ENCODE data around the gene TMEM156.
"Not testable (repeated sequence)": the region's sequence is repeated elsewhere in the genome, so short reads cannot be mapped to it uniquely, and the experiment has no call there.

Gene TMEM156

DNA sequence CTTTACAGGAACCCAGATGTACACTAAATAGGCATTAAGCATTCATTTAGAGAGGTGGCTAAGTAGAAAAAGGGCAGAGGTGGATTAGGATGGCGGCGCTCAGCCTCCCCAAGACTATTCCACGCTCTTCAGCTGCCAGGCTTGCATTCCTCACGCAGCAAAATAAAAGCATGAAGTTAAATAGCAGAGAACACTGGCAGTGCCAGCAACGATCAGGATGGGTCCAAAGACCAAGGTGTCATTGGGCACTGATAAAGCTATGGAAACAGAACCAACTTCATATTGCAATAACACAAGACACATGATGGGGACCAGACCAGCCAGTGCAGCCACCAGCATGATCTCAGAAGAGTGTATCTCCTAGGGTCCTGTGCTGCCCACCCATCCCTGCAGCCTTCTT, 42.0 kb downstream of the TMEM156 start:
- Histone ChIP-seq H2BK5ac (ENCODE audit: low read depth, low read length, poor library complexity, severe bottlenecking) (no peak overlapping the region), H3K18ac (ENCODE audit: low read depth in 1 of 2, low read length in 2 of 2) (no peak overlapping the region), H3K23ac (ENCODE audit: low read length in 2 of 2) (no peak overlapping the region), H3K36me3 (ENCODE audit: control insufficient read depth in 1 of 2, insufficient read depth in 2 of 2, low read depth in 1 of 2, low read length in 2 of 2) (no peaks in the 10 kb centered on the region), H4K91ac (ENCODE audit: low read length) (no peak overlapping the region), H3K9ac (ENCODE audit: low read length) (no peak overlapping the region), H3K79me1 (replicated peaks; ENCODE audit: low read length, poor library complexity, severe bottlenecking) (peaks cover 2% of the 10 kb centered on the region), H3K27me3 (ENCODE audit: control insufficient read depth in 1 of 2, insufficient read depth in 1 of 2, low read length in 2 of 2) (no peaks in the 10 kb centered on the region), H2BK120ac (ENCODE audit: low read depth, low read length) (no peak overlapping the region), H2BK12ac (ENCODE audit: low read length in 2 of 2) (no peak overlapping the region), H2AK5ac (ENCODE audit: low read length, severe bottlenecking) (no peak overlapping the region), H2AFZ (ENCODE audit: low read depth, low read length) (no peak overlapping the region), H3K4me1 (ENCODE audit: control insufficient read depth, insufficient read depth, low read depth, low read length) (no peaks in the 10 kb centered on the region), H3K9me3 (ENCODE audit: control insufficient read depth, low read length) (no peaks in the 10 kb centered on the region), H2BK15ac (ENCODE audit: low read depth, poor library complexity, severe bottlenecking) (no peak overlapping the region), H3K4ac (ENCODE audit: low read depth in 1 of 2, low read length in 2 of 2) (peak overlapping the region in 1 of 2 experiments; percentile 64), H3K4me3 (ENCODE audit: insufficient read depth in 1 of 2, low read depth in 1 of 2, low read length in 2 of 2) (no peak overlapping the region), H4K8ac (ENCODE audit: low read length) (no peak overlapping the region), H3K4me2 (ENCODE audit: low read length, poor library complexity, severe bottlenecking) (no peak overlapping the region), H3K27ac (ENCODE audit: low read length, poor library complexity, severe bottlenecking) (no peak overlapping the region), H3K14ac (ENCODE audit: low read length in 2 of 2) (no peak overlapping the region)
- DNase-seq: no peak
- WGBS: 89% methylated on average over 5 of the region's 5 CpGs

DNA sequence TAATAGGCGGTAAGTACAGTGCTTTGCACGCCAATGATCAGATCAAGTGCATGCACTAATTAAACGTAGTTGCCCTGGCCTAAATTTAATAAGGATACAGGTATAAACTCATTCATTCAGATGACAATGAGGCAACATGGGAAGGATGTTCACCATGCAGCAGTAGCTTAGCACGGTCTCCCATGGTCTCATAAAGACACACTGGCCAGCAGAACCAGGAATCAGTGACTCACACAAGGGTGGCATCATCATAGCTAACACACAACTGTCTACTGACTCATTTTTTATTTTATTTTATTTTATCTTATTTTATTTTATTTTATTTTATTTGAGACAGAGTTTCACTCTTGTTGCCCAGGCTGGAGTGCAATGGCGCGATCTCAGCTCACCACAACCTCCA, 42.7 kb downstream of the TMEM156 start:
- 99% methylated on average over 4 of the region's 6 CpGs for WGBS
- Histone ChIP-seq H3K4me2 (ENCODE audit: low read length, poor library complexity, severe bottlenecking) (no peak overlapping the region), H3K79me1 (replicated peaks; ENCODE audit: low read length, poor library complexity, severe bottlenecking) (peaks cover 2% of the 10 kb centered on the region), H3K4me1 (ENCODE audit: control insufficient read depth, insufficient read depth, low read depth, low read length) (no peaks in the 10 kb centered on the region), H2AK5ac (ENCODE audit: low read length, severe bottlenecking) (no peak overlapping the region), H3K4me3 (ENCODE audit: insufficient read depth in 1 of 2, low read depth in 1 of 2, low read length in 2 of 2) (no peak overlapping the region), H2BK120ac (ENCODE audit: low read depth, low read length) (no peak overlapping the region), H3K9me3 (ENCODE audit: control insufficient read depth, low read length) (no peaks in the 10 kb centered on the region), H2BK12ac (ENCODE audit: low read length in 2 of 2) (peak overlapping the region in 1 of 2 experiments; percentile 31), H3K4ac (ENCODE audit: low read depth in 1 of 2, low read length in 2 of 2) (no peak overlapping the region), H4K8ac (ENCODE audit: low read length) (peak overlapping the region; percentile 37), H3K14ac (ENCODE audit: low read length in 2 of 2) (no peak overlapping the region), H3K36me3 (ENCODE audit: control insufficient read depth in 1 of 2, insufficient read depth in 2 of 2, low read depth in 1 of 2, low read length in 2 of 2) (no peaks in the 10 kb centered on the region), H3K18ac (ENCODE audit: low read depth in 1 of 2, low read length in 2 of 2) (peak overlapping the region in 1 of 2 experiments; percentile 12), H3K27me3 (ENCODE audit: control insufficient read depth in 1 of 2, insufficient read depth in 1 of 2, low read length in 2 of 2) (no peaks in the 10 kb centered on the region), H2BK5ac (ENCODE audit: low read depth, low read length, poor library complexity, severe bottlenecking) (no peak overlapping the region), H2BK15ac (ENCODE audit: low read depth, poor library complexity, severe bottlenecking) (no peak overlapping the region), H3K9ac (ENCODE audit: low read length) (no peak overlapping the region), H2AFZ (ENCODE audit: low read depth, low read length) (no peak overlapping the region), H3K27ac (ENCODE audit: low read length, poor library complexity, severe bottlenecking) (no peak overlapping the region), H4K91ac (ENCODE audit: low read length) (no peak overlapping the region), H3K23ac (ENCODE audit: low read length in 2 of 2) (no peak overlapping the region)
- no peak for DNase-seq

DNA sequence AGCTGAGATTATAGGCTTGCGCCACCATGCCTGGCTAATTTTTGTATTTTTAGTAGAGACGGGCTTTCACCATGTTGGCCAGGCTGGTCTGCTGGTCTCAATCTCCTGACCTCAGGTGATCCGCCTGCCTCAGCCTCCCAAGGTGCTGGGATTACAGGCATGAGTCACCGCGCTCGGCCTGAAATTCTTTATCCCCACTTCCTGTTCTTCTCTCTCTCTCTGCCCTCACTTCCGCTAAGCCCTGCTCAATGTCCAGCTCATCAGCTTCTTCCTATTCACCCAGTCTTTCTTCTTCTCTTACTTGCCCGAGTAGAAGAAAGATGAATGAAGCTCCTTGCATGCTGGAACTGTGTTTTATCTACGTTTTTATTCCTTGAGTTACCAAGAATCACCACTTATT, 43.9 kb downstream of the TMEM156 start:
- H2BK120ac ChIP-seq (ENCODE audit: low read depth, low read length); H3K79me1 ChIP-seq (replicated peaks; ENCODE audit: low read length, poor library complexity, severe bottlenecking); H2BK5ac ChIP-seq (ENCODE audit: low read depth, low read length, poor library complexity, severe bottlenecking); H3K9me3 ChIP-seq (ENCODE audit: control insufficient read depth, low read length); H4K91ac ChIP-seq (ENCODE audit: low read length); H4K8ac ChIP-seq (ENCODE audit: low read length); H2BK15ac ChIP-seq (ENCODE audit: low read depth, poor library complexity, severe bottlenecking); H3K23ac ChIP-seq (ENCODE audit: low read length in 2 of 2); H3K18ac ChIP-seq (ENCODE audit: low read depth in 1 of 2, low read length in 2 of 2); H3K4me1 ChIP-seq (ENCODE audit: control insufficient read depth, insufficient read depth, low read depth, low read length); H3K4me2 ChIP-seq (ENCODE audit: low read length, poor library complexity, severe bottlenecking); DNase-seq; H3K27me3 ChIP-seq (ENCODE audit: control insufficient read depth in 1 of 2, insufficient read depth in 1 of 2, low read length in 2 of 2); H3K36me3 ChIP-seq (ENCODE audit: control insufficient read depth in 1 of 2, insufficient read depth in 2 of 2, low read depth in 1 of 2, low read length in 2 of 2); H2AK5ac ChIP-seq (ENCODE audit: low read length, severe bottlenecking); H3K4me3 ChIP-seq (ENCODE audit: insufficient read depth in 1 of 2, low read depth in 1 of 2, low read length in 2 of 2); H2AFZ ChIP-seq (ENCODE audit: low read depth, low read length); H3K4ac ChIP-seq (ENCODE audit: low read depth in 1 of 2, low read length in 2 of 2); H3K27ac ChIP-seq (ENCODE audit: low read length, poor library complexity, severe bottlenecking); H2BK12ac ChIP-seq (ENCODE audit: low read length in 2 of 2); H3K14ac ChIP-seq (ENCODE audit: low read length in 2 of 2); H3K9ac ChIP-seq (ENCODE audit: low read length): not testable (repeated sequence)
- 83% methylated on average over 7 of the region's 9 CpGs for WGBS

DNA sequence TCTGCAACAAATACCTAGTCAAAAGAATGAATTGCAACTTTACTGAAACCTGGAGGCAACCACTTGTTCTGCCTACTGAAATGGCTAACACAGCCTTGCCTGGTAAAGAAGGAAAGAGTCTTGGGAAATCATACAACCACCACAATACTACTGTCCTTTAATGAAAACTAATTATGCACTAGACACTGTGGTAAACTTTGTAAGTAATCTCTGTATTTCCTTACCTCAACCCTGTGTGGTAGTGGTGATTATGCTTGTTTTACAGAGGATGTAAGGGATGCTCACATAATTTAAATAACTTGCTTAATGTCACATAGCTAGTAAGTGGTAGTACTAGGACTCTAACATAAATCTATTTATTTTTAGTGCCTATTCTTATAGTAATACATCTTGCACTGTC, 44.7 kb downstream of the TMEM156 start:
- Histone ChIP-seq H3K4ac (ENCODE audit: low read depth in 1 of 2, low read length in 2 of 2) (no peak overlapping the region), H3K9ac (ENCODE audit: low read length) (no peak overlapping the region), H2BK5ac (ENCODE audit: low read depth, low read length, poor library complexity, severe bottlenecking) (no peak overlapping the region), H3K4me3 (ENCODE audit: insufficient read depth in 1 of 2, low read depth in 1 of 2, low read length in 2 of 2) (no peak overlapping the region), H4K91ac (ENCODE audit: low read length) (no peak overlapping the region), H3K36me3 (ENCODE audit: control insufficient read depth in 1 of 2, insufficient read depth in 2 of 2, low read depth in 1 of 2, low read length in 2 of 2) (no peaks in the 10 kb centered on the region), H3K9me3 (ENCODE audit: control insufficient read depth, low read length) (no peaks in the 10 kb centered on the region), H3K23ac (ENCODE audit: low read length in 2 of 2) (no peak overlapping the region), H3K4me2 (ENCODE audit: low read length, poor library complexity, severe bottlenecking) (no peak overlapping the region), H2BK15ac (ENCODE audit: low read depth, poor library complexity, severe bottlenecking) (no peak overlapping the region), H3K79me1 (replicated peaks; ENCODE audit: low read length, poor library complexity, severe bottlenecking) (peaks cover 2% of the 10 kb centered on the region), H3K18ac (ENCODE audit: low read depth in 1 of 2, low read length in 2 of 2) (no peak overlapping the region), H3K27ac (ENCODE audit: low read length, poor library complexity, severe bottlenecking) (no peak overlapping the region), H2BK120ac (ENCODE audit: low read depth, low read length) (no peak overlapping the region), H2AK5ac (ENCODE audit: low read length, severe bottlenecking) (no peak overlapping the region), H4K8ac (ENCODE audit: low read length) (no peak overlapping the region), H2BK12ac (ENCODE audit: low read length in 2 of 2) (no peak overlapping the region), H3K4me1 (ENCODE audit: control insufficient read depth, insufficient read depth, low read depth, low read length) (no peaks in the 10 kb centered on the region), H3K14ac (ENCODE audit: low read length in 2 of 2) (no peak overlapping the region), H3K27me3 (ENCODE audit: control insufficient read depth in 1 of 2, insufficient read depth in 1 of 2, low read length in 2 of 2) (no peaks in the 10 kb centered on the region), H2AFZ (ENCODE audit: low read depth, low read length) (no peak overlapping the region)
- DNase-seq: no peak
